Karpas-422 (cell line): ENCODE data around the gene NFATC1. TPM values are rescaled to one million over a fixed set of nuclear protein-coding genes. Genes with fewer than 3 reads are reported as not detected.

Source experiments
- DNase-seq: peaks from one replicate; pipeline ENCODE4 v3.0.0-alpha.2; 2015
- H2AFZ ChIP-seq: fragments of 200-600 bp; sonication (generic); 2 replicates; pipeline ENCODE4 v1.6.1; 2014; ENCODE audit warnings: antibody characterized with exemption, low read length, mixed read lengths
- H3K27ac ChIP-seq: fragments of 200-600 bp; sonication (generic); 2 replicates; pipeline ENCODE4 v1.5.1; 2014; ENCODE audit warnings: mild to moderate bottlenecking, low read length, moderate library complexity
- H3K27me3 ChIP-seq: fragments of 200-600 bp; sonication (generic); 2 replicates; pipeline ENCODE4 v1.6.1; 2014; ENCODE audit warnings: low read length, mixed read lengths
- H3K36me3 ChIP-seq: fragments of 200-600 bp; sonication (generic); 2 replicates; pipeline ENCODE4 v1.6.1; 2014; ENCODE audit warnings: low read length, mixed read lengths; ENCODE audit not compliant: insufficient read depth
- H3K4me1 ChIP-seq: fragments of 200-600 bp; sonication (generic); 2 replicates; pipeline ENCODE4 v1.6.1; 2014; ENCODE audit warnings: mild to moderate bottlenecking, low read length, mixed read lengths
- H3K4me2 ChIP-seq: fragments of 200-600 bp; sonication (generic); 2 replicates; pipeline ENCODE4 v1.6.1; 2014; ENCODE audit warnings: low read length, low read depth, mild to moderate bottlenecking; ENCODE audit not compliant: poor library complexity, severe bottlenecking
- H3K4me3 ChIP-seq: fragments of 200-600 bp; sonication (generic); 2 replicates; pipeline ENCODE4 v1.5.1; 2014; ENCODE audit warnings: mild to moderate bottlenecking, antibody characterized with exemption, low read length, mixed read lengths
- H3K79me2 ChIP-seq: fragments of 200-600 bp; sonication (generic); 2 replicates; pipeline ENCODE4 v1.6.1; 2014; ENCODE audit warnings: mild to moderate bottlenecking, low read length, mixed read lengths
- H3K9ac ChIP-seq: fragments of 200-600 bp; sonication (generic); 2 replicates; pipeline ENCODE4 v1.6.0; 2014; ENCODE audit warnings: low read length
- H3K9me2 ChIP-seq: fragments of 200-600 bp; sonication (generic), shearing (Covaris generic); replicated peaks from 2 replicates; pipeline ENCODE4 v1.6.0; 2014; ENCODE audit warnings: mild to moderate bottlenecking, low read length, moderate library complexity; ENCODE audit not compliant: insufficient read depth
- H3K9me3 ChIP-seq: fragments of 300-700, 200-600 bp; sonication (generic); 2 replicates; pipeline ENCODE4 v1.6.1; 2014; ENCODE audit warnings: low read length, mixed read lengths
- H4K20me1 ChIP-seq: fragments of 200-600 bp; sonication (generic); 2 replicates; pipeline ENCODE4 v1.6.1; 2014; ENCODE audit warnings: mild to moderate bottlenecking, antibody characterized with exemption, low read length, low read depth; ENCODE audit not compliant: insufficient read depth
- total RNA-seq: library from RNA; depleted of rRNA; stranded (reverse); fragments of >200 nt; shearing (Covaris generic); gene quantifications from 2 replicates; pipeline ENCODE4 v1.2.3, GENCODE V29; 2014; ENCODE audit warnings: low replicate concordance

NFATC1 gene
- total RNA-seq, 1 experiment from 2014 or later = 46.1 TPM

DNA sequence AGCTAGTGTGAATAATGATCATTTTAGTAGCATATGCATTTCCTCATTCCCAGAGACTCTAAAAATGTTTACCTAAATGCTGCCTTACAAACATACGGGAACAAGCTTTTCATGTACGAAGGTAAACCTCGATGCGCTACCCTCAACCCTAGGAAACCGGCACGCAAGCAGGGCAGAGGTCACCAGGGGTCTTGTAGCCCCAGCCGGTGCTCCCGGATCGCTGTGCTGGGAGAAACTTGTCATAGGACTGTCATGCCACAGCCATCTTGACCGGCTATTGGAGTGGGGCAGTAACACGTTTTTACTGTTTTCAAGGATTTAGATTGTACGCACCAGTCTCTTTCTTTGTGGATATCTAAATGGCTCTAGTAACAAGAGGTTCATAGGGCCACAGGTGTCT, 34.8 kb upstream of the NFATC1 start:
- Histone ChIP-seq H3K9ac (no peak overlapping the region), H3K4me1 (peaks cover 26% of the 10 kb centered on the region), H3K27ac (no peak overlapping the region), H4K20me1 (no peaks in the 10 kb centered on the region), H3K27me3 (no peaks in the 10 kb centered on the region), H3K9me3 (no peaks in the 10 kb centered on the region), H3K4me2 (no peak overlapping the region), H3K79me2 (peaks cover 4% of the 10 kb centered on the region; the same call in 1 of the 2 replicates), H3K36me3 (peaks cover 49% of the 10 kb centered on the region; the same call in 1 of the 2 replicates), H3K4me3 (no peak overlapping the region), H2AFZ (no peak overlapping the region), H3K9me2 (no peaks in the 10 kb centered on the region)
- no peak for DNase-seq

DNA sequence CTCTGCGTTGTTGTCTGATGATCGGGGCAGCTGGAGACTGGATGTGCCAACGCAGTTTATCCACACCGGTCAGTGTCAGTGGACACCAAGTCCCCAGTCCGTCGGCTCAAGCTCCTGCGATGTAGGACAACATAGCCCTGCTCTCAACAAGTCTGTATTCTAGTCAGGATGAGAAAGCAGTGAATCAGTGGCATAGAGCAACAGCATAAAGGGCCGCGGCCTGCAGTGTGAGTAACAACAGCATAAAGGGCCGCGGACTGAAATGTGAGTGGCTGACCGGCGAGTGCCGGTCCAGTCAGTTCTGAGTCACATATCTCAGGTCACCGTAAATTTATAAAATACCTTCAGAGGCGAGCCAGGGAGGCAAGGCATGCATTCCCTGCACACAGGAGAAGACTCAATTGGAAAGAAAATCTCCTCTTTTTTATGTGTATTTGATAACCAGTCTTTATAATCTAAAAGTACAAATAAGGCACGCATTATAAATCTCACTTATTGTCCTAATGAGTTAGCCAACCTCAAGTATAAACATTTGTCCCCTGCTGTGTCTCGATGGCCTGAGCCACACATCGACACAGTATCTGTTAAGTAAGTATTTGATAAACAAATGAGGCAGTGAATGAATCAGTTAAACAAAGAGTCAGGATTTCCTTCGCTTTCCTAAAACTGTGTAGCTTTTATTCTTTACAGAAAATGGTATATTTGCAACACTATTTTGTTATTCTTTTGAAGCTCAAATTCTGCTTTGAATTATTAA, 33.8 kb upstream of the NFATC1 start:
- Histone ChIP-seq H3K4me2 (no peak overlapping the region), H3K9ac (no peak overlapping the region), H3K9me2 (no peaks in the 10 kb centered on the region), H3K27ac (no peak overlapping the region), H3K4me3 (no peak overlapping the region), H3K36me3 (peaks cover 49% of the 10 kb centered on the region; the same call in 1 of the 2 replicates), H3K27me3 (no peaks in the 10 kb centered on the region), H3K79me2 (peaks cover 4% of the 10 kb centered on the region; the same call in 1 of the 2 replicates), H3K9me3 (no peaks in the 10 kb centered on the region), H4K20me1 (no peaks in the 10 kb centered on the region), H3K4me1 (peaks cover 20% of the 10 kb centered on the region), H2AFZ (no peak overlapping the region)
- no peak for DNase-seq

DNA sequence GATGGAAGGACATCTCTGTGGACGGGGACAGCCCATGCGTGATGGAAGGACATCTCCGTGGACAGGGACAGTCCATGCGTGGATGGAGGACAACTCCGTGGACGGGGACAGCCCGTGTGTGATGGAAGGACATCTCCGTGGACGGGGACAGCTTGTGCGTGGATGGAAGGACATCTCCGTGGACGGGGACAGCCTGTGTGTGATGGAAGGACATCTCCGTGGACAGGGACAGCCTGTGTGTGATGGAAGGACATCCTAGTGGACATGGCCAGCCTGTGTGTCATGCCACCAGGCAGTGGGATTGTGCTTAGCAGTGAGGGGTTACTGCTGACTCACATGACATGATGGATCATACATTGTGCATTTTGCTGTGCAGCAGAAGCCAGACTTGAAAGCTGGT, 30.0 kb upstream of the NFATC1 start:
- no peak overlapping the region for H3K4me2 ChIP-seq
- DNase-seq = no peak
- no peaks in the 10 kb centered on the region for H3K27me3 ChIP-seq
- H3K4me1 ChIP-seq = peaks cover 16% of the 10 kb centered on the region
- H3K79me2 ChIP-seq = peaks cover 4% of the 10 kb centered on the region; the same call in 1 of the 2 replicates
- H3K36me3 ChIP-seq = peaks cover 43% of the 10 kb centered on the region; the same call in 1 of the 2 replicates
- H3K9ac ChIP-seq = no peak overlapping the region
- H3K27ac ChIP-seq = no peak overlapping the region
- no peaks in the 10 kb centered on the region for H3K9me2 ChIP-seq
- no peak overlapping the region for H2AFZ ChIP-seq
- no peaks in the 10 kb centered on the region for H4K20me1 ChIP-seq
- no peak overlapping the region for H3K4me3 ChIP-seq
- H3K9me3 ChIP-seq = no peaks in the 10 kb centered on the region

DNA sequence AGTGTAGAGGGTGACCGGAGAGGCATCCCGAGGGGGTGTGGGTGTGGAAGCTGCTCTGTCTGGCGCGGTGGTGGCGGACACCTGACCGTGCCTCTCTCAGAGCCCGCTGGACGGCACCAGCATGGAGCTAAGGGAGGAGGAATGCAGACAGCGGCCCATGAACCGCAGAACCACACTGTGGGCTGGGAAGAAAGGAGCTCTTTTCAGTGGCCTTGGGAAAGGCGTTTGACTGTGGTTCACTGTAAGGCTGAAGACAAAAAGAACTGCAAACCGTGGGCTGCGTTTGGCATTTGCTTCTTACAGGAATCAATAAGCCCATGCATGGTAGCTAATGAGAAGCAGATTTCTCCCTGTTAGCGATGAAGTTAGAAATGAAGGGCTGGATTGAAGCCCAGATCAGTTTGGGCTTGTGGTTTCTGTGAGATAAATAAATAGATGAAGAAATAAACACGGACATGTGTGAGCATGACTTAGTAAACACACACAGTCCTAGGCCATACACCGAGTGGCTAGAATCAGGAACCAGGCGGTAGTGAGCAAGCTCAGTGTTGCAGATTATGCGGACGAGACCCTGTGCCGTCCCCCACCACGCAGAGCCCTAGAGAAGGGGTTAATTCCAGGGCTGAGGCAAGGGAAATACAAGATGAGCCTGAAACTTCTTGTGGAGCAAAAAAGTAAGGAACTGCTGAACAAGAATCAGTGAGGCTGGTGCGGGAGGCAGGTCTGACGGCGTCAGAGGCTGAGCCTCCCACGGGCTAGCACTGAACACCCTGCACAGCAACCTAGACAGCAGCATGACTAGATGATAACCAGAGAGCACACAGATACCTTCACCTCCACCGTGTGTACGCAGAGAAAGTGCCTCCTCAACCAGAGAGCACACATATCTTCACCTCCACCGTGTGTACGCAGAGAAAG, 29.3 kb upstream of the NFATC1 start:
- Histone ChIP-seq H3K9me3 (no peaks in the 10 kb centered on the region), H3K9me2 (no peaks in the 10 kb centered on the region), H3K4me2 (no peak overlapping the region), H3K27me3 (no peaks in the 10 kb centered on the region), H3K4me3 (no peak overlapping the region), H2AFZ (no peak overlapping the region), H3K4me1 (peaks cover 10% of the 10 kb centered on the region), H3K27ac (no peak overlapping the region), H3K9ac (no peak overlapping the region), H3K36me3 (peaks cover 36% of the 10 kb centered on the region; the same call in 1 of the 2 replicates), H3K79me2 (peaks cover 4% of the 10 kb centered on the region; the same call in 1 of the 2 replicates), H4K20me1 (no peaks in the 10 kb centered on the region)
- DNase-seq = no peak

DNA sequence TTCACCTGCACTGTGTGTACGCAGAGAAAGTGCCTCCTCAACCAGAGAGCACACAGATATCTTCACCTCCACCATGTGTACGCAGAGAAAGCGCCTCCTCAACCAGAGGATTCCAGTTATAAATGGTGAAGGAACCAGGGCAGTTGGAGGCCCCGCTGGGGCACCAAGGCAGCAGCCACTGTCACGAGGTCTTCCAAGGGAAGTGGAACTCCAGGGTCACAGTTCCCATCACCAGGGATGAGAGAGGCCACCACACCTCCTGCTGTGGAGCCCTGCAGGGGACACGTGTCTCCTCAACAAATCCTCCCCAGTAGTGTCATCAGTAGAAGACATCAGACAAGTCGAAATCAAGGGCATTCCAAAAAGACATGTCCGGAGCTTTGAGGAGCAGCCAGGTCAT, 28.2 kb upstream of the NFATC1 start:
- Histone ChIP-seq H3K4me3 (no peak overlapping the region), H3K36me3 (peaks cover 26% of the 10 kb centered on the region; the same call in 1 of the 2 replicates), H3K9ac (no peak overlapping the region), H2AFZ (no peak overlapping the region), H3K79me2 (peaks cover 4% of the 10 kb centered on the region; the same call in 1 of the 2 replicates), H3K9me2 (no peaks in the 10 kb centered on the region), H3K4me2 (no peak overlapping the region), H3K9me3 (no peaks in the 10 kb centered on the region), H3K27me3 (no peaks in the 10 kb centered on the region), H3K27ac (no peak overlapping the region), H4K20me1 (no peaks in the 10 kb centered on the region), H3K4me1 (no peaks in the 10 kb centered on the region; the same call in 1 of the 2 replicates)
- no peak for DNase-seq

DNA sequence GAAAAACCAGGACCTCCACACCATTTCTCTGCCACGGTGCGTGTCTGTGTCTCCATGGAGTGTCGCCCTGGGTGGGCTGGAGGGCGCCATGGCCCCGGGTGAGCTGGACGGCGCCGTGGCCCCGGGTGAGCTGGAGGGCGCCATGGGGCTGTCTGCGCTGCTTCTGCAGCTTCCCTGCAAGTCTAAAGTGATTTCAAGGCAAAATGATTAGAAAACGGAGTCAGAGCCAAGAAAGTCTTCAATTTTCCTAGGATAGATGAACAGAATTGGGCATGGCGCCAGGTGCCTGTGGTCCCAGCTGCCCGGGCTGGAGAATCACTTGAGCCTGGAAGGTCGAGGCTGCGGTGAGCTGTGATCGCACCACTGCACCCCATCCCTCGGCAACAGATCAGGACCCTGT, 27.7 kb upstream of the NFATC1 start:
- Histone ChIP-seq H3K9ac (no peak overlapping the region), H3K9me3 (no peaks in the 10 kb centered on the region), H3K36me3 (peaks cover 22% of the 10 kb centered on the region; the same call in 1 of the 2 replicates), H2AFZ (no peak overlapping the region), H3K4me3 (no peak overlapping the region), H4K20me1 (no peaks in the 10 kb centered on the region), H3K79me2 (peaks cover 4% of the 10 kb centered on the region; the same call in 1 of the 2 replicates), H3K4me2 (no peak overlapping the region), H3K27ac (no peak overlapping the region), H3K4me1 (0 out of 2 replicates have a peak, but pooled peaks cover 3% of the 10 kb centered on the region), H3K9me2 (no peaks in the 10 kb centered on the region), H3K27me3 (no peaks in the 10 kb centered on the region)
- DNase-seq = no peak

DNA sequence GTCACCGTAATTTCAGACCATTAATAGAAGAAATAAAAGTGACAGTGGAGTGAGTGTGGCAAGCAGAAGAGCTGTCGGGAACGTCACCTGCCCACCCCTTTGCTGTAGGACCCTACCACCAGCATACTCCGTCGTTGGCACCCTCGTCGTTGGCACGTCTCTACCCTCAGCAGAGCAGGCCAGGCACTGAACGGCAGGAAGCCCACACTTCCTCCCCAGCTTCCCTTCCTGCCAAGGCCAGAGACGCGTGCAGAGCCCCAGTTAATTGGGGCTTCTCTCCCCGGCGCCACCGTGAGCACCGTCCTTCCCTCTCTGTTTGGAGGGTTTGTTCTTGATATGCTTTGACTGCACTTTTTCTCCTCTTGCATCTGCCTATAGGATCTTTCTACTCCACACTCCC, 27.0 kb upstream of the NFATC1 start:
- Histone ChIP-seq H3K4me3 (no peak overlapping the region), H3K36me3 (peaks cover 15% of the 10 kb centered on the region; the same call in 1 of the 2 replicates), H3K9me3 (no peaks in the 10 kb centered on the region), H4K20me1 (no peaks in the 10 kb centered on the region), H3K9ac (no peak overlapping the region), H3K27me3 (no peaks in the 10 kb centered on the region), H3K27ac (no peak overlapping the region), H3K79me2 (peaks cover under 1% of the 10 kb centered on the region; the same call in 1 of the 2 replicates), H3K4me1 (peaks cover 9% of the 10 kb centered on the region), H3K9me2 (no peaks in the 10 kb centered on the region), H3K4me2 (no peak overlapping the region), H2AFZ (no peak overlapping the region)
- DNase-seq = no peak
